HEK293 (cell line): ENCODE results near the gene ABTB2.

Experiments
- CTCF ChIA-PET: fragments of 350-600 bp; formaldehyde crosslinking; extraction: SDS; loops from one replicate; lab custom pipeline; 2021; ENCODE audit warnings: antibody characterized with exemption; lab: Yijun Ruan, JAX
- POLR2A ChIA-PET: fragments of 300-600 bp; formaldehyde crosslinking; extraction: SDS; loops from one replicate; lab custom pipeline; 2020; ENCODE audit warnings: antibody characterized with exemption, inconsistent platforms; lab: Yijun Ruan, JAX
- H3K27ac ChIP-seq: fragments of 200-500 bp; sonication (Bioruptor generic); 2 replicates; pipeline ENCODE4 v1.5.1; 2014; ENCODE audit warnings: low read depth, low read length, control low read depth, inconsistent platforms; ENCODE audit errors: extremely low read depth
- H3K36me3 ChIP-seq, 2 experiments: fragments of 200-500 bp in 1 of 2; sonication (Bioruptor generic) in 1 of 2; 1 replicate in 1 of 2; 2 replicates in 1 of 2; pipeline ENCODE4 v1.5.1; 2014 to 2017; ENCODE audit warnings: inconsistent platforms in 2 of 2, low read length in 2 of 2; ENCODE audit not compliant: control insufficient read depth in 2 of 2, insufficient read depth in 1 of 2
- H3K4me1 ChIP-seq: fragments of 200-500 bp; sonication (Bioruptor generic); 2 replicates; pipeline ENCODE4 v1.5.1; 2014; ENCODE audit warnings: mild to moderate bottlenecking, low read length, inconsistent platforms; ENCODE audit not compliant: control insufficient read depth, insufficient read depth
- H3K4me3 ChIP-seq: 2 replicates; pipeline ENCODE4 v1.5.1; 2011; ENCODE audit warnings: low read depth, mild to moderate bottlenecking, control low read depth, low read length, moderate library complexity
- H3K9me3 ChIP-seq: fragments of 200-500 bp; sonication (Bioruptor generic); 2 replicates; pipeline ENCODE4 v1.5.1; 2014; ENCODE audit warnings: low read depth, low read length, inconsistent platforms; ENCODE audit not compliant: control insufficient read depth, insufficient read depth
- BCL11B ChIP-seq: fragments of 450-650 bp; formaldehyde crosslinking; IDR thresholded peaks from 2 replicates; pipeline ENCODE4 v1.5.1; 2016; ENCODE audit warnings: low read depth, missing biosample characterization, missing genetic modification characterization
- PRDM2 ChIP-seq: fragments of 450-650 bp; formaldehyde crosslinking; IDR thresholded peaks from 2 replicates; pipeline ENCODE4 v1.5.1; 2016; ENCODE audit warnings: missing biosample characterization, missing genetic modification characterization, borderline replicate concordance
- REPIN1 ChIP-seq: fragments of 450-650 bp; formaldehyde crosslinking; IDR thresholded peaks from 2 replicates; pipeline ENCODE4 v1.5.1; 2017; ENCODE audit warnings: missing biosample characterization, missing genetic modification characterization, low read depth
- SP7 ChIP-seq: fragments of 450-650 bp; formaldehyde crosslinking; IDR thresholded peaks from 2 replicates; pipeline ENCODE4 v1.5.1; 2016; ENCODE audit warnings: missing biosample characterization, missing genetic modification characterization
- ZBTB44 ChIP-seq: fragments of 450-650 bp; IDR thresholded peaks from 2 replicates; pipeline ENCODE4 v1.5.1; 2018; ENCODE audit warnings: missing biosample characterization, mild to moderate bottlenecking, missing genetic modification characterization
- ZNF132 ChIP-seq: fragments of 450-650 bp; formaldehyde crosslinking; IDR thresholded peaks from 2 replicates; pipeline ENCODE4 v1.5.1; 2017; ENCODE audit warnings: missing biosample characterization, missing genetic modification characterization, borderline replicate concordance
- ZNF146 ChIP-seq: fragments of 450-650 bp; formaldehyde crosslinking; IDR thresholded peaks from 2 replicates; pipeline ENCODE4 v1.5.1; 2016; ENCODE audit warnings: missing biosample characterization, missing genetic modification characterization
- ZNF704 ChIP-seq: fragments of 450-650 bp; formaldehyde crosslinking; IDR thresholded peaks from 2 replicates; pipeline ENCODE4 v1.5.1; 2016; ENCODE audit warnings: missing biosample characterization, missing genetic modification characterization
- ZSCAN30 ChIP-seq: fragments of 450-650 bp; IDR thresholded peaks from 2 replicates; pipeline ENCODE4 v1.5.1; 2018; ENCODE audit warnings: missing biosample characterization, mild to moderate bottlenecking, missing genetic modification characterization, moderate library complexity
- TF ChIP-seq, protein P1 (sequence below): fragments of 450-650 bp; formaldehyde crosslinking; IDR thresholded peaks from 2 replicates; pipeline ENCODE4 v1.5.1; 2017; ENCODE audit warnings: missing biosample characterization, missing genetic modification characterization

The ABTB2 gene

DNA sequence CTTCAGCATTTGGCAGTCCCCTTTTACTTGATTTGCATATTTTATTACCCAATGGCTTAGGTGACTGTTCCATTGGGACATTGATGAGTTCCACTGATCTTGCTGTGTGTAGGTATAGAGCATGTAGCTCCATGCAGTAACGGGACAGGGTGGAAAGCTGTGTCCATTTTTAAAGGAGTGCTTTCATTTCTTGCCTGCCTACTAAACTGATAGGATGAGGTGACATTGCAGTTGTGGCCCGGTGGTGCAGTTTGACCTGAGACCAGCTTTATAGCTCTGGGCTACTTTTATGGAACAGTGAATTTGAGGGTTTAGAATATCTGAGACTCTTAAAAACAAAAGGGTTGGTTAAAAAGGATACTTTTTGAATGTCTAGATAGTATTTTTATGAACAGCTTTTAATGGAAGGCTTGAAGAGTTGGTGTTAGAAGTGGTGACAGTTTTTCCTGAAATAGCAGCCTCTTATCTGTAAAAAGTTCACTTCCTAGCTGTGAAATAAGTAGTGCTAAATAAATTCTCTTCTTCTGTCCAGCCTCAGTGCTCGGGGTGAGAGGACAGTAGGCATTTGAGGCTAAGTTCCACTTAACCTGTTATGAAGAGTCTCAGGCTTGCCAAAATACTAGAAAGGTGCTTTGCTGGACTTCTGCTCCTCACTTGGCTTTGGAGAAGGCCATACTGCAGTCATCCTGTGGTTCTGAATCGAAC, 225.4 kb downstream of the ABTB2 start (continued):
- TF ChIP-seq PRDM2 (tag by site-specific recombination), result no peak

- Histone ChIP-seq H3K4me1 (0 out of 2 replicates have a peak, but pooled peaks cover 2% of the 10 kb centered on the region), H3K9me3 (no peaks in the 10 kb centered on the region), H3K36me3 (peaks cover 12 to 85% of the 10 kb centered on the region in 2 experiments), H3K27ac (no peak overlapping the region), H3K4me3 (no peak overlapping the region)
- TF ChIP-seq ZNF146 (tag by site-specific recombination), result 0 out of 2 replicates have a peak, but pooled peaks have one; percentile 17
- TF ChIP-seq REPIN1, result no peak
- ChIA-PET POLR2A (no interaction called here), CTCF (interaction anchor here (0.7 to 1.0 kb wide), 2 partner anchors 229 to 274 kb away, joined by 3 to 4 read pairs; partner anchors contain the start of gene ABTB2)
Observed at GRCh38 chr11:34128824-34129223, 229.0 kb downstream of the ABTB2 start.

- H3K27ac ChIP-seq, result no peak overlapping the region
- POLR2A ChIA-PET, result no interaction called here
Observed at GRCh38 chr11:34126959-34127848, 230.6 kb downstream of the ABTB2 start.

DNA sequence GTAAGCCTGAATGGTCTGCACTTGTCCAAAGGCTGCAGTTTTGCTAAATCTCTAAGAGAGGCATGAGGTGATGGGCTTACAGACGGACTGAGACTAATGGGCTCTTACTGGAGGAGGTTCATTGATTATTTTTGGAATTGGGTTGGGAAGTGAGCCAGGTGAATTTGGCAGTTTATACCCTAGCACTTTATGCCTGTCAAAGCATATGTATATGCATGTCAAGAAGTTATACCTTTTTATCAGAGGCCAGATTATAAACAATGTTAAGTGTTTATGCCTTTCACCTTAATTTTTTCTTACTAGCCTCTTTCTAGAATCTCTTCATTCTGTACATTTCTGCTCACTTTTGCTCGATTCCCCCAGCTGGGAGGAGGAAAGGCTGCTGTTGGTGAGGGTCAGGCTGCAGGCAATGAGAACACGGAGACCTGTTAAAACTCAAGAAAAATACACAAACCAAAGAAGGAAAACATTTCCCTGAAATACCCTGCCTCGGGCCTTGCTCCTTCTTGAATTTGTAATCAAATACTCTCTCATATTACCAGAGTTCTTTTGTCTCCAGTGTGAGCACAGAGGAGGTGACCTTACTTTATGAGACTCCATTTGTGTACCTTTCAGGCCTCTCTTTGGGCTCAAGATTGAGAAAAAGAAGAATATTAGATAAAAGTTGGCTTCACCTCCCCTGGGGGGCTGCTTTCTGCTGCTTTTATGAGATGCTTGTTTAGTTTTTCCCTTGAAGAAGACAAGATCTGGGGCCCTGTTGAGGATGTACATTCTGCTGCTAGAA, 232.7 kb downstream of the ABTB2 start:
- ChIA-PET CTCF (no interaction called here), POLR2A (no interaction called here)
- peak overlapping the region; percentile 59 for H3K27ac ChIP-seq
- H3K4me3 ChIP-seq, result no peak overlapping the region
- no peaks in the 10 kb centered on the region for H3K9me3 ChIP-seq
- peaks cover 13 to 84% of the 10 kb centered on the region in 2 experiments for H3K36me3 ChIP-seq
- 0 out of 2 replicates have a peak, but pooled peaks cover 2% of the 10 kb centered on the region for H3K4me1 ChIP-seq
- TF ChIP-seq ZNF704 (tag by site-specific recombination) (no peak), ZSCAN30 (tag by site-specific recombination) (peak; percentile 62; the same call in 1 of the 2 replicates), BCL11B (no peak), ZBTB44 (tag by site-specific recombination) (no peak)
- TF ChIP-seq, protein P1, sequence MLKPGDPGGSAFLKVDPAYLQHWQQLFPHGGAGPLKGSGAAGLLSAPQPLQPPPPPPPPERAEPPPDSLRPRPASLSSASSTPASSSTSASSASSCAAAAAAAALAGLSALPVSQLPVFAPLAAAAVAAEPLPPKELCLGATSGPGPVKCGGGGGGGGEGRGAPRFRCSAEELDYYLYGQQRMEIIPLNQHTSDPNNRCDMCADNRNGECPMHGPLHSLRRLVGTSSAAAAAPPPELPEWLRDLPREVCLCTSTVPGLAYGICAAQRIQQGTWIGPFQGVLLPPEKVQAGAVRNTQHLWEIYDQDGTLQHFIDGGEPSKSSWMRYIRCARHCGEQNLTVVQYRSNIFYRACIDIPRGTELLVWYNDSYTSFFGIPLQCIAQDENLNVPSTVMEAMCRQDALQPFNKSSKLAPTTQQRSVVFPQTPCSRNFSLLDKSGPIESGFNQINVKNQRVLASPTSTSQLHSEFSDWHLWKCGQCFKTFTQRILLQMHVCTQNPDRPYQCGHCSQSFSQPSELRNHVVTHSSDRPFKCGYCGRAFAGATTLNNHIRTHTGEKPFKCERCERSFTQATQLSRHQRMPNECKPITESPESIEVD (tag by site-specific recombination), result peak; percentile 85

More at GRCh38 chr11:34126959-34127848, 230.6 kb downstream of the ABTB2 start:
- no peaks in the 10 kb centered on the region for H3K9me3 ChIP-seq
- no peak overlapping the region for H3K4me3 ChIP-seq
- 0 out of 2 replicates have a peak, but pooled peaks cover 2% of the 10 kb centered on the region for H3K4me1 ChIP-seq
- TF ChIP-seq SP7 (tag by site-specific recombination) (no peak), ZNF132 (tag by site-specific recombination) (no peak)
- TF ChIP-seq, all 188 proteins: peak for 0
- CTCF ChIA-PET, result interaction anchor here (0.6 kb wide), 1 partner anchor 243 kb away, joined by 3 read pairs; no protein-coding TSS in a partner anchor
- H3K36me3 ChIP-seq, result peaks cover 12 to 86% of the 10 kb centered on the region in 2 experiments
